GM19463 (cell line): ENCODE data around the gene LSAMP.
"Not testable (repeated sequence)": the region's sequence is repeated elsewhere in the genome, so short reads cannot be mapped to it uniquely, and the experiment has no call there.

Experiments
- ATAC-seq: cut with Tn5 transposase; IDR thresholded peaks from one replicate; pipeline ENCODE4 v1.9.1; 2021; ENCODE audit warnings: mild to moderate bottlenecking, moderate library complexity; ENCODE audit not compliant: unreplicated experiment

The LSAMP gene

DNA sequence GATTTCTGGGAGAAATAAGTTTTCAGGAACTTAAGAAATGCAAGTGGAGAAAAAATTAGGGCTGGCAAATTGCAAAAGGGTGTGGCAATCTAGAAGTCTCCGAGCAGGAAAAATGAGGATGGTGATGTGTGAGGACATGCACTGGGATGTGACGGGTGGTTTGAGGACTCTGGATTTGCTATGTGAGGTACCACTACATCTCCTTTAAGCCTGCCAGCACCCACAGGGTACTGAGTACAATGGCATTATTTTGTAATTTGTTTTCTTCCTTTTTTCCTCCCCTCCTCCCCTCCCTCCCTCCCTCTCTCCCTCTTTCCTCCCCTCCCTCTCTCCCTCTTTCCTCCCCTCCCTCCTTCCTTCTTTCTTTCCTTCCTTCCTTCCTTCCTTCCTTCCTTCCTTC lies 584.5 kb downstream of the LSAMP start:
- ATAC-seq = no peak

- no peak for ATAC-seq
Measured at GRCh38 chr3:115859002-115859807, 586.1 kb downstream of the LSAMP start.

DNA sequence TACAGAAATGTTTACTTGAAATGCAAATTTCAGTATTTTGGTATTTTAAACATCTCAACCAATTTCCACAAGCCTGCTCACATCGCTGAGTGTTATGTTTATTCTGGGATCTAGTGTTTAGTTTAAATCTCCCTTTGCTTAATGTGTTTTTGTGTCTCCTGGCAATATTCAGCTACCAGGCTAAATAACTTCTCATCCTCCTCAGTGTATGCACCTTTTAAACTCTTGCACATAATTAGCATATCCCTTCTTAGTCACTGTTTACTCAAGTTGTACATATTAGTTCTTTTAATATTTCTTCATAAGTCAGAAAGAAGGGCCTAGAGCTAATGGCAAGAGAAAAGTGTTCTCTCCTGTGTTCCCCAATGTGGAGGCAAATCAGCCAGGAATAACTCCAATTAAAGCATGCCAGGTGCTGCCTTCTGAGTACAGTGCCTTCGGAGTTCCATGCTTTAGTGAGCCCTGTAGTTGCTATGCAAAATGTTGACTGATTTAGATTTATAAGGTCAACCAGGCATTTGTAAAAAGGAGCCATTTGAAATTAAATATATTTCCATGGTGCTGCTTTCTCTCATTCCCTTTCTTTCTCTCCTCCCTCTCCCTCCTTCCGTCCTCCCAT lies 587.7 kb downstream of the LSAMP start:
- ATAC-seq = no peak

GRCh38 chr3:115855911-115856310 lies 589.4 kb downstream of the LSAMP start:
- ATAC-seq = no peak

DNA sequence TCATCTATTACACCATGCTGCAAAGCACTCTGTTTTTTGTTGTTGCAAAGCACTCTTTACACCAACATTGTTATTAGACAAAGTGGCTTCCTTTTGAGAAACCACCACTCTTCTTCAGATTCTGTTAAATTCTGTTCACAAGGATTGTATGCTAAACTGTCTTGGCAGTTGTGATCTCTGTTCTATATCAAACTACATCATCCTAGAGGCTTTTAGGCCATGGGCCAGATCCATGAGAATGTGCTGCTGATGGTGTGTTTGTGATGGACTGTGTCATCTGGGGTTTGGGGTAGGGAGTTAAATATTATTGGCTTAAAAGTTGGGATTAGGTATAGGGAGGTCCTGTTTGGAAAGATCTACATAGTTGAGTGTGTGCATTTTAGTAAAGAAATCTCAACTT lies 592.2 kb downstream of the LSAMP start:
- ATAC-seq = no peak

GRCh38 chr3:115852278-115852677 lies 593.0 kb downstream of the LSAMP start:
- ATAC-seq = no peak

DNA sequence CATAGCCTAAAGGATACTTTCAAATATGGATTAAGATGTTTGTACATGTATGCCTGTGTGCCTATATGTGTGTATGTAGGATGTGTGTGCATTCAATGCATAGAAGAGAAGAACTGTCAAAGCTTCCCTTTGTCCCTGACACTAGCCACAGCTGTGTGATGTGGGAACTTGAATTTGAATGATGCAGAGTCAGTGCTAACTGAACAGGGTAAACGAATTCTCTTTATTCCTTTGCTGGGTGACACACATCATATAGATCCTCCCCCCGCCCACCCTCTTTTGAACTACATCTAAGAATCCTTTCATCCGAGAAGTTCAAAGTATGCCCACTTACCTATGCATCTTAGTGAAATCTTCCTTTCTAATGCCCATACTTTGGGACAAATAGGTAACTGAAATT lies 593.7 kb downstream of the LSAMP start:
- ATAC-seq = no peak

- ATAC-seq = no peak
Measured at GRCh38 chr3:115848641-115849040, 596.6 kb downstream of the LSAMP start.

DNA sequence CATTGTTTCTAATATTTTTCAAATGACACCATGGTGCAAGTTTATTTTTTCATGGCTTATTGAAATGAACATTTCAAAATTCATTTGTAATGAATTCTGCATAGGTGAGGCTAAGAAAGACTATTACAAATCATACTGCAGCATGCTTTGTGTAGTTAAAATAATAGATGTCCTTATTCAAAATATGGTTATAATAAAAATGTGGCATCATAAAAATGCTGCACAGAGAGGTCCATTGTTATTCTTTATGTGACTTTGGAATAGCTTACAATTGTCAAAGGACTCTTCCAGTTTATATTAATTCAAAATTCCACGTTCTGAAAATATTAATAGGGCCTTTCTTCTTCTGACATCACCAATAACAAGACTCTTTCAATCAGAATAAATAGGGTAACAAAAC lies 599.3 kb downstream of the LSAMP start:
- ATAC-seq = no peak

GRCh38 chr3:115844729-115845128 lies 600.6 kb downstream of the LSAMP start:
- ATAC-seq = not testable (repeated sequence)

DNA sequence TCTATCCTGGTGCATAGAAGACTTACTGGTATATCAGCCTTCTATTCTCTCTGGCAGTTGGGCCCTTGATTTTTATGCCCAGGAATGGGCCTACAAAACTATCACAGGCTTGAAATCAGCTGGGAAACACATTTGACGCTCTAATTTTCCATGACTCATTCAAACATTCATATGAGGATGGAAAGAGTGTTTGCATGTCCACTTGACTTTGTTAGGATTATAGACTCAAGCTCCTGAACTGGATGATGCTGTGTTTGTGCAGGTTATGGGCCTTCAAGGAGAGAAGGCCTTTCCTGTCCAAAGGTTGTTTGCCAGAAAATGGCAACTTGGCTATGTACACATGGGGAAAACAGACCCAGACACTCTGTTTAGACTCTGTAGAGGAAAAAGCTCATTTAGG lies 602.1 kb downstream of the LSAMP start:
- no peak for ATAC-seq

DNA sequence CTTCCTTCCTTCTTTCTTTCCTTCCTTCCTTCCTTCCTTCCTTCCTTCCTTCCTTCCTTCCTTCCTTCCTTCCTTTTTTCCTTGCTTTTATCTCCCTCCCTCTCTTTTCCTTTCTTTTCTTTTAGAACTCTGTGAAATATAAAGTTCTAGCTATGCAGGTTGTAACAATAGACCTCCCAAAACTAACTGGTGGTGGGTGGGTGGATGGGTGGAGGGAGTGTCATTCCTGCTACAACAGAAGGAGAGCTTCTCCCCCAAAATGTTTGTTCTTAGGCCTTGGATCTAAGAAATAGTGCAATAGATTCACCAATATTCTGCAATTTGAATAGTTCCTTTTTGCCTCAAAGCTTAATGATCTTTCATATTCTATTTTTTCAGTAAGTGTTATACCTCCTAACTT lies 606.0 kb downstream of the LSAMP start:
- ATAC-seq = no peak

GRCh38 chr3:115838786-115839185 lies 606.5 kb downstream of the LSAMP start:
- ATAC-seq = no peak

GRCh38 chr3:115836944-115837343 lies 608.3 kb downstream of the LSAMP start:
- ATAC-seq = no peak

- no peak for ATAC-seq
Measured at GRCh38 chr3:115835946-115836345, 609.3 kb downstream of the LSAMP start.

DNA sequence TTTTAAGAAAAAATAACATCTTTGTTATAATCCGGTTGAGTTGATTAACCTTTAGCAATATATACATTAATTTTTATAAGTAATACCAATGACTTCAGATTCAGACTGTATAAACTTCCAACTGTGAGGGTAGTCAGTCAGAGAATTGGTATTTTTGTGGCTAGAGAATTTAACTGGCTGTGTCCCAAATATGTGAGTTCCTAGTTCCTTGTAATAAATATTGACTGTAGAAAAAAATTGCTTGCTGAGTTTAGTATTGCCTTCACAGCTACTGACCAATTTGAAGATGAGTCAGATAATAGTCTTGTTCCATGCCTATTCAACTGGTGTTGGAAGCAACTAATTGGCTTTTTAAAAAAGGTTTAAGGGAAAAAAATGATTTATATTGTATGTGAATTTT lies 611.2 kb downstream of the LSAMP start:
- no peak for ATAC-seq

DNA sequence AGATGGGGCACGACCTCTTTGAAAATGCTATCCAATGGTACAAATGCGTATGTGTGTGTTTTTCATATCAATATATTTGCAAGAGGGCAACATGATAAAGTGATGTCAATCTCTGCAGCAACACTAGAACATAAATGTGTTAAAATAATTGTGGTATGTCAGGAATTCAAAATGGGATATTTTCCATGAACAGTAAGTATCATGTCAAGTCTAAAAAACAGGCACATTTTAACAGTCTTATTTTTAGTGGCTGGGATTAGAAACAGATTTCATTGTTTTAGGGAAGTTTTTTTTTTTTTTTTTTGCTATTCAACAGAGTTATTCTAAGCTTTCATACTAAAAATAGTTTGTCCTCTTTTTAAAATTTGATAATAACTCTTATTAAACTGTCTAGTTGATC lies 612.2 kb downstream of the LSAMP start:
- ATAC-seq = no peak

GRCh38 chr3:115832265-115832664 lies 613.0 kb downstream of the LSAMP start:
- no peak for ATAC-seq

DNA sequence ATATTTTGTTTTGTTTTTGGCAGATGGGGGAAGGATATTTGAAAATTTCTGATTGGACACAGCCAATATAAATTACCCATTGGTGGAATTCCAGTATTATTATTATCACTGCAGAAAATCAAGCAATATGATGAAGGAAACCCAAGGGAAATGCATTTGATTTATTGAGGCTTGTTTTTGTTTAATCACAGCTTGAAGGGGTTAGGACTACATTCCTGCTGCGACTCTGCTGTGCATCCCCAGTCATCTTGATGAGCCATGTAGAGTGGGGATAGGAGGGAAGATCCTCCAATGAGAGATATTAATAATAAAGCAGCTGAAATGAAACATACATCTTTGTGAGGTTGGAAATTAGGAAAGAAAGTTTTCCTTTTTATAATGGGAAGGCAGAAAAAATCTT lies 613.4 kb downstream of the LSAMP start:
- ATAC-seq = no peak

GRCh38 chr3:115830764-115831395 lies 614.4 kb downstream of the LSAMP start:
- ATAC-seq = no peak

DNA sequence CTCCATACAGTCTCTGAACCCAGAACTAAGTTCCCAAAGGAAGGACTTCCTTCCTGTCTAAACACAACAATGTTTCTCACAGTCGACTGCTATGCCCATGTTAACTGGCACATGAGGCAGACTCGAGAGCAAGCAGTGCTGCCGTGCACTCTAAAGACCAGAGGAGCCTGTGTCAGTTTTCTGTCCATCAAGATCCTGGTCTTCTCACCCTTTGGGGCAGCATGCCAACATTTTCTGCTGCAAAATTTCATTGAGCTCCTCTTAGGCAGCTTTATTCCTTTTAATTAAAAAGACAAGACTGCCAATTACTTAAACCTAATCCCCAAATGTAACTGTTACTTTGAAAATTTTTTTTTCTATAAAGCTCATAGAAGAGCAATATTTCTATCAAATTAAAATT lies 616.9 kb downstream of the LSAMP start:
- no peak for ATAC-seq

DNA sequence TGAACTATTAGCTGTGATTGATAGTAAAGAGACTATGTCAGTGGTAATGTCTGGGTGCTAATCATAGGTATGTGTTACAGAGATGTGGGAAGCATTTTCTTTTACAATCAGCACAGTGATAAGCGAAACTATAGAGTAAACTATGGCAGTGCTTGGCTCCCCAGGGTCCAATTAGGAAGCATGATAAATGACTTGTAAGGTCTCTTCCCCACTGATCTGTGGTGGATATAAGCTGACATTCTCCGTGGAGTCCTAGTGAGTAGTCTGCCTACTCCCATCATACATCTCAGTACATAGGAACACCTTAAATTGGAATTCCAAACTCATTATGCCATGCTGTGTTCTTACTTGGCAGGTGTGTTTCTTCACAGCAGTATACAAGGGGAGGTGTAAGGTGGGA lies 617.8 kb downstream of the LSAMP start:
- no peak for ATAC-seq
